ENCODE measurements around the gene ADGRF3. TPM values are rescaled to one million over a fixed set of nuclear protein-coding genes. Genes with fewer than 3 reads are reported as not detected.

Gene ADGRF3
- total and polyA plus RNA-seq, 2 of the 8 experiments (the other 6 are each of a cell fraction or from before 2014, with no cell fraction given) = 0.54 to 0.69 TPM

GRCh38 chr2:26284132-26284531 lies 62.5 kb downstream of the ADGRF3 start:
- H4K5ac ChIP-seq (ENCODE audit: insufficient read length, low read depth, low read length) = no peak overlapping the region
- H4K8ac ChIP-seq (ENCODE audit: extremely low read depth, insufficient read depth, low read length) = no peak overlapping the region
- no peak overlapping the region for H3K4me3 ChIP-seq (ENCODE audit: extremely low read depth in 1 of 4, insufficient read depth in 2 of 4, low read depth in 3 of 4, low read length in 4 of 4)
- ChIA-PET CTCF (ENCODE audit: partially characterized antibody) (interaction anchor here (0.6 to 1.1 kb wide), 3 partner anchors 47 to 1846 kb away, joined by 3 read pairs; no protein-coding TSS in a partner anchor), POLR2A (ENCODE audit: partially characterized antibody) (interaction anchor here (0.6 to 1.4 kb wide), 3 partner anchors 14 to 523 kb away, joined by 3 read pairs; no protein-coding TSS in a partner anchor)
- H2BK15ac ChIP-seq (ENCODE audit: low read length) = no peak overlapping the region
- H3K4me1 ChIP-seq (replicated peaks in 1 of 4; ENCODE audit: control insufficient read depth in 3 of 4, insufficient read depth in 4 of 4, low read length in 3 of 4) = no peaks in the 10 kb centered on the region
- no peak overlapping the region for H2BK5ac ChIP-seq (ENCODE audit: low read depth, low read length)
- H2BK12ac ChIP-seq (ENCODE audit: low read depth, low read length) = no peak overlapping the region
- no peak overlapping the region for H4K91ac ChIP-seq (replicated peaks; ENCODE audit: insufficient read length, low read length)
- H4K20me1 ChIP-seq (replicated peaks in 1 of 2; ENCODE audit: control insufficient read depth in 1 of 2, insufficient read depth in 2 of 2, low read length in 2 of 2) = no peaks in the 10 kb centered on the region
- H3K36me3 ChIP-seq (ENCODE audit: control insufficient read depth in 2 of 4, insufficient read depth in 4 of 4, low read length in 3 of 4) = peaks cover under 1 to 50% (median 21%) of the 10 kb centered on the region in 4 experiments; a peak in 7 of 8 replicates
- H2AK5ac ChIP-seq (ENCODE audit: low read depth, low read length) = no peak overlapping the region
- no peaks in the 10 kb centered on the region; the same call in 1 of the 2 replicates for H3K79me1 ChIP-seq (ENCODE audit: low read depth, low read length)
- 88% methylated on average over 2 of the region's 3 CpGs; no CpG with 5 or more reads in 1 of the 2 experiments for WGBS, 2 experiments (ENCODE audit: extremely low coverage in 1 of 2, insufficient coverage in 1 of 2, insufficient read length in 1 of 2, insufficient replicate concordance in 2 of 2, low coverage in 1 of 2, low lambda C conversion rate in 2 of 2, missing lambda C conversion rate in 1 of 2)
- no peaks in the 10 kb centered on the region for H3K79me2 ChIP-seq (ENCODE audit: control insufficient read depth in 1 of 2, insufficient read depth in 2 of 2, low read length in 2 of 2)
- H3K4ac ChIP-seq (replicated peaks; ENCODE audit: insufficient read length, low read depth, low read length) = no peak overlapping the region
- DNase-seq (ENCODE audit: low read depth in 1 of 2, low spot score in 2 of 2) (no peak), FAIRE-seq (no peak)
- H3K23ac ChIP-seq (ENCODE audit: insufficient read length) = no peak overlapping the region
- H3K9ac ChIP-seq (replicated peaks in 1 of 4; ENCODE audit: extremely low read depth in 1 of 4, low read depth in 3 of 4, low read length in 3 of 4) = no peak overlapping the region
- H2BK120ac ChIP-seq (replicated peaks; ENCODE audit: low read depth, low read length) = no peak overlapping the region
- H3K18ac ChIP-seq (ENCODE audit: extremely low read depth, low read length) = no peak overlapping the region
- H3K56ac ChIP-seq (replicated peaks; ENCODE audit: insufficient read length, low read depth, low read length) = no peak overlapping the region
- H3K27ac ChIP-seq (ENCODE audit: low read depth, low read length) = no peak overlapping the region
- no peak overlapping the region for H2BK20ac ChIP-seq (ENCODE audit: low read length)
- H3K14ac ChIP-seq (ENCODE audit: insufficient read length) = no peak overlapping the region
- H3K23me2 ChIP-seq (ENCODE audit: low read depth, low read length) = no peaks in the 10 kb centered on the region
- no peak overlapping the region for H3K4me2 ChIP-seq (ENCODE audit: insufficient read depth in 1 of 2, low read depth in 2 of 2, low read length in 2 of 2)
- H3K27me3 ChIP-seq (replicated peaks in 1 of 4; ENCODE audit: control insufficient read depth in 3 of 4, extremely low read depth in 1 of 4, insufficient read depth in 3 of 4, low read length in 3 of 4) = no peaks in the 10 kb centered on the region
- H3K9me3 ChIP-seq (ENCODE audit: insufficient read depth in 2 of 2, low read depth in 1 of 2, low read length in 1 of 2) = no peaks in the 10 kb centered on the region
- no peak overlapping the region for H2AFZ ChIP-seq (ENCODE audit: low read length)
- TF ChIP-seq POLR2AphosphoS5 (IDR thresholded peaks at IDR 0.05; ENCODE audit: low read depth, low read length) (no peak), GABPA (IDR thresholded peaks at IDR 0.05; ENCODE audit: borderline replicate concordance, insufficient read depth, low read length) (no peak), KDM4A (IDR thresholded peaks at IDR 0.05; ENCODE audit: low read depth, low read length, severe bottlenecking) (no peak), USF2 (IDR thresholded peaks at IDR 0.05; ENCODE audit: low read length) (no peak), POU5F1 (IDR thresholded peaks at IDR 0.05; ENCODE audit: low read depth, low read length) (no peak), BCL11A (IDR thresholded peaks at IDR 0.05; ENCODE audit: low read depth in 2 of 2, low read length in 2 of 2) (no peak), TCF12 (IDR thresholded peaks at IDR 0.05; ENCODE audit: low read depth, low read length) (no peak), ZNF274 (IDR thresholded peaks at IDR 0.05; ENCODE audit: borderline replicate concordance, extremely low read depth, low read length) (no peak), RAD21 (IDR thresholded peaks at IDR 0.05 in 1 of 2, conservative IDR thresholded peaks at IDR 0.05 in 1 of 2; ENCODE audit: low read depth in 2 of 2, low read length in 2 of 2) (no peak), RNF2 (IDR thresholded peaks at IDR 0.05; ENCODE audit: borderline replicate concordance, low read depth, low read length, missing control alignments, poor library complexity, severe bottlenecking) (no peak), CTBP2 (IDR thresholded peaks at IDR 0.05; ENCODE audit: borderline replicate concordance, insufficient read depth, insufficient read length, low read length) (no peak), HDAC6 (IDR thresholded peaks at IDR 0.05; ENCODE audit: low read depth, low read length) (no peak)
